Astrocyte (in vitro differentiated cells and primary cell): ENCODE data around the gene AMD1.

ENCODE experiments used
- EZH2 ChIP-seq: IDR thresholded peaks from 2 replicates; pipeline ENCODE4 v1.6.1; 2012; ENCODE audit warnings: mild to moderate bottlenecking, low read length, inconsistent platforms; ENCODE audit not compliant: insufficient read depth
- TF ChIP-seq, protein P1 (sequence below): IDR thresholded peaks from 2 replicates; pipeline ENCODE4 v1.5.1; 2011; ENCODE audit warnings: low read depth, mild to moderate bottlenecking, inconsistent platforms, low read length, moderate library complexity; ENCODE audit not compliant: insufficient read depth

DNA sequence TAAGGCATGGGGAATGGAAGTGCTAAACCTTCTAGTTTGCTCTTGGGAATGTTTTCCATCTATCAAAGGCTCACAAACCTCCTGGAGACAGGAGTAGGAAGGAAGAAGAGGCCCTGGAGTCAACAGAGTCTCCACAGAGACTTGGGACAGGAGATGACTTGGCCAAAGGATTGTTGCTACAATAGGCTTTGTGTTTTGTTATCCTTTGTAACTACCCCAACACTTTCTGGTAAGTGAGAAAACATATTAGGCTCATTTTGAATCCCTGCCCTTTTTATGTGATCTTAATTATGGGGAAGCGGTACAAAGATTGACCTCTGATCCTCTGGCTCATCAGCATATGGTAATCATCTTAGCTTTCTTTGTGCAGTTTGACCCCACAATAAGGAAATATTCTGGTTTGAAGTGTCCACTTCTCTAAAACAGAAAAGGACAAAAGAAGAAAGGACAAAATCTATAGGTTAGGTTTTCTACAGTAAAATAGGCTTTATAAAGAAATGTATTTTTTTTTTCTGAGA is 59.9 kb downstream of the AMD1 start:
- TF ChIP-seq, protein P1, sequence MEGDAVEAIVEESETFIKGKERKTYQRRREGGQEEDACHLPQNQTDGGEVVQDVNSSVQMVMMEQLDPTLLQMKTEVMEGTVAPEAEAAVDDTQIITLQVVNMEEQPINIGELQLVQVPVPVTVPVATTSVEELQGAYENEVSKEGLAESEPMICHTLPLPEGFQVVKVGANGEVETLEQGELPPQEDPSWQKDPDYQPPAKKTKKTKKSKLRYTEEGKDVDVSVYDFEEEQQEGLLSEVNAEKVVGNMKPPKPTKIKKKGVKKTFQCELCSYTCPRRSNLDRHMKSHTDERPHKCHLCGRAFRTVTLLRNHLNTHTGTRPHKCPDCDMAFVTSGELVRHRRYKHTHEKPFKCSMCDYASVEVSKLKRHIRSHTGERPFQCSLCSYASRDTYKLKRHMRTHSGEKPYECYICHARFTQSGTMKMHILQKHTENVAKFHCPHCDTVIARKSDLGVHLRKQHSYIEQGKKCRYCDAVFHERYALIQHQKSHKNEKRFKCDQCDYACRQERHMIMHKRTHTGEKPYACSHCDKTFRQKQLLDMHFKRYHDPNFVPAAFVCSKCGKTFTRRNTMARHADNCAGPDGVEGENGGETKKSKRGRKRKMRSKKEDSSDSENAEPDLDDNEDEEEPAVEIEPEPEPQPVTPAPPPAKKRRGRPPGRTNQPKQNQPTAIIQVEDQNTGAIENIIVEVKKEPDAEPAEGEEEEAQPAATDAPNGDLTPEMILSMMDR, result no peak
- no peak for TF ChIP-seq EZH2
